Heart left ventricle (tissue), 16 donors: ENCODE measurements around the gene SNCAIP. TPM values are rescaled to one million over a fixed set of nuclear protein-coding genes. Genes with fewer than 3 reads are reported as not detected.

Experiments used
- ATAC-seq, 4 donors: fragments of 200-7000 bp; cut with Tn5 transposase; one replicate each; pipeline ENCODE4 v1.9.1; 2020 to 2022; ENCODE audit warnings: moderate library complexity in 4 of 4, mild to moderate bottlenecking in 3 of 4, moderate number of reproducible peaks in 1 of 4
- DNase-seq, 5 donors: peaks; one replicate each; pipeline ENCODE4 v3.0.0-alpha.2; 2020
- H3K27ac ChIP-seq, 12 donors: fragments of 200-600 bp; sonication (generic) in 4 of 12; one replicate each; pipeline versions ENCODE4 v1.5.0 to v1.8.0; 2016 to 2022; ENCODE audit warnings: mild to moderate bottlenecking in 2 of 12
- H3K27me3 ChIP-seq, 9 donors: fragments of 200-600 bp; sonication (generic) in 2 of 9; one replicate each; pipeline versions ENCODE4 v1.5.1 to v1.8.0; 2016 to 2022; ENCODE audit warnings: mild to moderate bottlenecking in 3 of 9
- H3K36me3 ChIP-seq, 9 donors: fragments of 200-600 bp; sonication (generic) in 2 of 9; one replicate each; pipeline versions ENCODE4 v1.5.0 to v1.8.0; 2018 to 2022; ENCODE audit warnings: mild to moderate bottlenecking in 2 of 9
- H3K4me1 ChIP-seq, 12 donors: fragments of 200-600 bp; sonication (generic) in 4 of 12; one replicate each; pipeline versions ENCODE4 v1.5.0 to v1.8.0; 2016 to 2022; ENCODE audit warnings: mild to moderate bottlenecking in 3 of 12
- H3K4me3 ChIP-seq, 12 donors: fragments of 200-600 bp; sonication (generic) in 4 of 12; one replicate each; pipeline versions ENCODE4 v1.5.0 to v1.8.0; 2017 to 2022; ENCODE audit warnings: mild to moderate bottlenecking in 9 of 12, moderate library complexity in 4 of 12
- H3K9me3 ChIP-seq, 12 donors: fragments of 200-600 bp; sonication (generic) in 4 of 12; one replicate each; pipeline versions ENCODE4 v1.5.0 to v1.8.0; 2016 to 2022; ENCODE audit warnings: mild to moderate bottlenecking in 1 of 12
- POLR2A ChIP-seq, 2 donors: fragments of 450-650 bp; IDR thresholded peaks; one replicate each; pipeline ENCODE4 v1.6.1; 2017; ENCODE audit warnings: antibody characterized with exemption in 2 of 2, mild to moderate bottlenecking in 2 of 2, moderate library complexity in 2 of 2
- WGBS, 4 donors: extraction: QIAGEN DNeasy Blood & Tissue Kit in 2 of 4; methylation state at CpG; one replicate each; pipeline versions ENCODE4 v1.1.5 to v1.1.7; 2013 to 2018; 5-methylcytosine and 5-hydroxymethylcytosine counted together
- intact Hi-C, 10 donors: fragments of 100-400 bp; cut with DNase I; formaldehyde crosslinking; loops; one replicate each; pipeline versions ENCODE4 v1.11.1 to v1.14.2; 2022
- polyA plus RNA-seq, 2 donors: library from polyadenylated mRNA; stranded (reverse); fragments of 200-250 nt; gene quantifications; one replicate each; pipeline ENCODE4 v1.2.3, GENCODE V29; 2013
- total RNA-seq, 9 donors: library from RNA; depleted of rRNA in 2 of 9; stranded (reverse); fragments of >200 nt in 2 of 9; fragmentation: NEBNext Ultra II Directional in 3 of 9; extraction: Animal tissue kit (Norgen Biotek cat#: 25700) in 3 of 9; gene quantifications; one replicate each; pipeline versions ENCODE4 v1.1.0 to v1.2.4, GENCODE V29; 2016 to 2023
- TF ChIP-seq, protein P1 (sequence below), 12 donors: fragments of 200-600 bp; sonication (generic) in 4 of 12; IDR thresholded peaks; one replicate each; pipeline versions ENCODE4 v1.5.0 to v1.8.0; 2018 to 2022; ENCODE audit warnings: antibody characterized with exemption in 12 of 12, mild to moderate bottlenecking in 5 of 12
- donor health status: ischemic (EF 13 %, LVEDD 7.1; RV severe dilation, severe dysfunction).
- donor health status: healthy with polysubstance abuse.
- donor health status: DM: no; HTN: yes; CAD: no.
- donor health status: DM: no; HTN: no; CAD: no.
- donor health status: ischemic (EF 25% LVEDD 6.9; RV normal size, moderate dysfunction).
- donor health status: ischemic (EF 25% LVEDD 5.7; RV mildly dilated, moderate dysfunction).
- donor health status: healthy.
- donor health status: DM: yes; HTN: yes; CAD: no.
- donor health status: ischemic (EF 35%, LVEDD 5.7; RV mildly dilated, moderate dysfunction).
- donor health status: nonischemic (EF 11% LVEDD 7.7; RV severe dilation, severe dysfunction).
- donor health status: DM: yes; HTN: yes; CAD: no.
- donor health status: PGD.
- donor health status: ischemic (EF 29% LVEDD 5.4; RV normal size, mild dysfunction).
- donor health status: nonischemic (EF 23%, LVEDD 6.1; RV moderate dilation, normal function).

Gene SNCAIP
- total and polyA plus RNA-seq, 11 donors = 0.54 to 7.5 (median 0.94) TPM

DNA sequence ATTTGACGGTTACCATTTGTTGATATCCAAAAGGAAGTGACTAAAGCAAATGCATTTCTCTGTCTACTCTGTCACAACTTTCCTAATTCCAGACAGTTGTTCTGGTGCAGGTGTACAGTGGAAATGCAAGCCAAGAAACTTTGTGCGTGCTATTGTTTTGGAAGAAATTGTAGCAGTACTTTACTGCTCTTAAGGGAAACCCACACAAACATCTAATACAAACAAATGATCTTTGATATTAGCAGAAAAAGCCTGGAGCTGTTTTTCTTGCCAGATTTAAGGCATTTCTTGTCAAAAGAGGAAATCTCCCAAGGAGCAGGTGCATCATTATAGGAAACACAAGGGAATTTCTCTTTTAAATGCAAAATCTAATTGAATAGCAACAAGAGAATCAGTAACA, 2.0 kb downstream of the SNCAIP start:
- WGBS, 4 donors = 56 to 69% (median 63%) methylated on average over 2 of the region's 2 CpGs
- Histone ChIP-seq H3K27ac (no peak overlapping the region), H3K36me3 (no peaks in the 10 kb centered on the region), H3K4me3 (peak overlapping the region in 2 of 12 donors; percentile 74 to 86), H3K27me3 (peaks cover 0 to 41% (median 7%) of the 10 kb centered on the region in 9 donors), H3K9me3 (no peaks in the 10 kb centered on the region), H3K4me1 (peaks cover 0 to 25% (median 9%) of the 10 kb centered on the region in 12 donors)
- intact Hi-C loops = no loop called here
- DNase-seq (no peak), ATAC-seq (no peak)
- no peak for TF ChIP-seq POLR2A (IDR thresholded peaks at IDR 0.05)
- TF ChIP-seq, protein P1, sequence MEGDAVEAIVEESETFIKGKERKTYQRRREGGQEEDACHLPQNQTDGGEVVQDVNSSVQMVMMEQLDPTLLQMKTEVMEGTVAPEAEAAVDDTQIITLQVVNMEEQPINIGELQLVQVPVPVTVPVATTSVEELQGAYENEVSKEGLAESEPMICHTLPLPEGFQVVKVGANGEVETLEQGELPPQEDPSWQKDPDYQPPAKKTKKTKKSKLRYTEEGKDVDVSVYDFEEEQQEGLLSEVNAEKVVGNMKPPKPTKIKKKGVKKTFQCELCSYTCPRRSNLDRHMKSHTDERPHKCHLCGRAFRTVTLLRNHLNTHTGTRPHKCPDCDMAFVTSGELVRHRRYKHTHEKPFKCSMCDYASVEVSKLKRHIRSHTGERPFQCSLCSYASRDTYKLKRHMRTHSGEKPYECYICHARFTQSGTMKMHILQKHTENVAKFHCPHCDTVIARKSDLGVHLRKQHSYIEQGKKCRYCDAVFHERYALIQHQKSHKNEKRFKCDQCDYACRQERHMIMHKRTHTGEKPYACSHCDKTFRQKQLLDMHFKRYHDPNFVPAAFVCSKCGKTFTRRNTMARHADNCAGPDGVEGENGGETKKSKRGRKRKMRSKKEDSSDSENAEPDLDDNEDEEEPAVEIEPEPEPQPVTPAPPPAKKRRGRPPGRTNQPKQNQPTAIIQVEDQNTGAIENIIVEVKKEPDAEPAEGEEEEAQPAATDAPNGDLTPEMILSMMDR (IDR thresholded peaks at IDR 0.05) = no peak

DNA sequence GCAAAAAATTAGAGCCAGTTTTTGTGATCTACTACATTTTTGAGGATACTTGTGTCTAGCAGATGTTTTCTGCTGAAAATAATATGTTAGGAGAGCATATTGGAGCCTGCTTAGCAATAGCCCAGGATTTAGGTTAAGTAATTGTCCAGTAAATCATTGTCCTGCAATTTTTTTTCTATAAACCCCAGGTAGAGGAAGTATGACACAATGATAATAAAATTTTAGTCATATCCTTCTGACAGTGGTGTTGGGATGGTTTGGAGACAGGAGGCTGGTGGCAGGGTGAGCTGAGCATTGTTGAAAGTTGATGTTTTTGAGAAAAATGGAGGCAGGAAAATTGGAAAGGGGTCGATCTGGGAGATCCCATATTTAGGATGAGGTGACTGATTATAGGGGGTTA, 3.5 kb downstream of the SNCAIP start:
- H3K36me3 ChIP-seq = no peaks in the 10 kb centered on the region
- intact Hi-C loops = no loop called here
- H3K27ac ChIP-seq = no peak overlapping the region
- DNase-seq = no peak
- H3K4me3 ChIP-seq = no peak overlapping the region
- peaks cover 0 to 25% (median 9%) of the 10 kb centered on the region in 12 donors for H3K4me1 ChIP-seq
- WGBS, 4 donors = 82 to 90% (median 86%) methylated on average over 1 of the region's 1 CpG
- peaks cover 0 to 41% (median 7%) of the 10 kb centered on the region in 9 donors for H3K27me3 ChIP-seq
- ATAC-seq = no peak
- H3K9me3 ChIP-seq = no peaks in the 10 kb centered on the region
- TF ChIP-seq, protein P1 (IDR thresholded peaks at IDR 0.05) = no peak
- TF ChIP-seq POLR2A (IDR thresholded peaks at IDR 0.05) = no peak

DNA sequence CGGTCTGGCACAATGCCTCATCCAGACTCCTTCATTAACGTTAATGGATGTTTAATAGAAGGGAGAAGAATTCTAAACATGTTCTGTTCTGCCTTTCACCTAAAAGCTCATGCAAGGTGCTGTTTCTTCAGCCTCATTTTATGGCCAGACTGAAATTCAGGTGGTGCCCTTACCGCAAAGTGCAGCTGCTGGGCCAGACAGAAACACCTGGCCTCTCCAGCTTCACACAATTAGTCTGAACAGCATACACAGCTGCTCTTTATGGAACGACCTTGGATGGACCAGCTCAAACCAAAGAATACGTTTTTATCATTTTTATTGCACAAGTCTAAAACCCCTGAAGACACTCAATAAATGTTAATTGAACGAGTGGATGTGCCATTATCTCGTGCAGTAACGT, 4.6 kb downstream of the SNCAIP start:
- 83 to 91% (median 87%) methylated on average over 8 of the region's 8 CpGs for WGBS, 4 donors
- Histone ChIP-seq H3K4me1 (peaks cover 0 to 20% (median 9%) of the 10 kb centered on the region in 12 donors), H3K27me3 (peaks cover 0 to 41% (median 7%) of the 10 kb centered on the region in 9 donors), H3K4me3 (no peak overlapping the region), H3K9me3 (no peaks in the 10 kb centered on the region), H3K27ac (no peak overlapping the region), H3K36me3 (no peaks in the 10 kb centered on the region)
- TF ChIP-seq, protein P1 (IDR thresholded peaks at IDR 0.05) = no peak
- TF ChIP-seq POLR2A (IDR thresholded peaks at IDR 0.05) = no peak
- ATAC-seq (no peak), DNase-seq (no peak)
- intact Hi-C loops = no loop called here

DNA sequence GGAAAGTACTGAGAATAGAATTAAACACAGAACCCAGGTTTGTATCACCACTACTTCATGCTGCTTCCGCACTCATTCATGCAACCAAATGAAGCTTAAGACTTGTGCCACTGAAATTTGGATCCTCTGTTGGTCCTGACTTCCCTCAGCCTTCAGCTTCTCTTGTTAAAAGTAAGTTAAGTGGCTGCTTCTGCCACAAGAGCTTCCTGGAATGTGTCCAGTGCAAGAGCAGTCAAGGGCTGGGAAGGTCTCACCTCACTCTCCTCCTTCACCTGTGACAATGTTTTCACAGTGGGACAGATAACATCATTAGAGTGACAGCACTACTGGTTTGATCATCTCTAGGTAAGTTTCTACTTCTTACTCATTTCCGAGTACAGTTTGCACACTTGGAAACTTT, 7.9 kb downstream of the SNCAIP start:
- intact Hi-C loops = loop anchor here in 1 of 10 donors (10.0 kb wide), 1 partner anchor 85 kb away; no protein-coding TSS in a partner anchor
- no peak overlapping the region for H3K4me3 ChIP-seq
- ATAC-seq (no peak), DNase-seq (no peak)
- WGBS, 4 donors = 53 to 73% (median 61%) methylated on average over 2 of the region's 2 CpGs
- TF ChIP-seq POLR2A (IDR thresholded peaks at IDR 0.05) = no peak
- TF ChIP-seq, protein P1 (IDR thresholded peaks at IDR 0.05) = no peak
- H3K9me3 ChIP-seq = no peaks in the 10 kb centered on the region
- peaks cover 0 to 10% (median 0%) of the 10 kb centered on the region in 12 donors for H3K4me1 ChIP-seq
- H3K36me3 ChIP-seq = no peaks in the 10 kb centered on the region
- H3K27me3 ChIP-seq = peaks cover 0 to 18% (median 0%) of the 10 kb centered on the region in 9 donors
- no peak overlapping the region for H3K27ac ChIP-seq
